HepG2 (cell line): ENCODE data around the gene ITGA2. TPM values are rescaled to one million over a fixed set of nuclear protein-coding genes. Genes with fewer than 3 reads are reported as not detected.
A peak's percentile ranks its signal among the peaks of the same experiment; 100 is the strongest.

Experiments
- ARID2 ChIP-seq: sonication (generic); formaldehyde crosslinking; IDR thresholded peaks from 2 replicates; pipeline ENCODE4 v1.8.1; 2022; ENCODE audit warnings: mild to moderate bottlenecking, missing genetic modification reagents, borderline replicate concordance
- ARNTL ChIP-seq: sonication (generic); formaldehyde crosslinking; IDR thresholded peaks from 2 replicates; pipeline ENCODE4 v1.4.0; 2020; ENCODE audit warnings: mild to moderate bottlenecking, missing genetic modification reagents
- ERF ChIP-seq: IDR thresholded peaks from 2 replicates; pipeline ENCODE4 v1.6.1; 2018; ENCODE audit warnings: missing biosample characterization, missing genetic modification reagents
- FOXA1 ChIP-seq, 2 experiments: fragments of 450-650 bp in 1 of 2; sonication (generic) in 1 of 2; formaldehyde crosslinking in 1 of 2; IDR thresholded peaks; 2 replicates each; pipeline versions ENCODE4 v1.4.0 to v1.6.1; 2016 to 2020; ENCODE audit warnings: missing genetic modification reagents in 1 of 2
- GATA4 ChIP-seq: sonication (generic); IDR thresholded peaks from 2 replicates; pipeline ENCODE4 v1.6.1; 2016; ENCODE audit warnings: antibody characterized with exemption, low read depth, borderline replicate concordance
- LCORL ChIP-seq, 2 experiments: fragments of 450-650 bp in 1 of 2; sonication (generic) in 1 of 2; formaldehyde crosslinking in 1 of 2; IDR thresholded peaks; 2 replicates each; pipeline versions ENCODE4 v1.5.0 to v1.6.1; 2017 to 2020; ENCODE audit warnings: antibody characterized with exemption in 1 of 2, missing genetic modification reagents in 1 of 2
- POLR2A ChIP-seq, 2 experiments: IDR thresholded peaks; 2 replicates each; pipeline ENCODE4 v1.6.1; 2011; ENCODE audit warnings: low read depth in 2 of 2, low read length in 2 of 2, mild to moderate bottlenecking in 1 of 2, moderate library complexity in 1 of 2; ENCODE audit not compliant: insufficient read depth in 1 of 2
- THAP11 ChIP-seq: IDR thresholded peaks from 2 replicates; pipeline ENCODE4 v1.6.1; 2016; ENCODE audit warnings: missing biosample characterization, missing genetic modification reagents
- ZBTB38 ChIP-seq: sonication (generic); formaldehyde crosslinking; IDR thresholded peaks from 2 replicates; pipeline ENCODE4 v1.5.1; 2020; ENCODE audit warnings: mild to moderate bottlenecking, missing genetic modification reagents
- ZFP36L1 ChIP-seq: sonication (generic); formaldehyde crosslinking; IDR thresholded peaks from 2 replicates; pipeline ENCODE4 v1.8.0; 2022; ENCODE audit warnings: mild to moderate bottlenecking, missing genetic modification reagents, moderate library complexity
- ZFP91 ChIP-seq: sonication (generic); formaldehyde crosslinking; IDR thresholded peaks from 2 replicates; pipeline ENCODE4 v1.9.0; 2022; ENCODE audit warnings: missing genetic modification reagents, mild to moderate bottlenecking, borderline replicate concordance
- ZNF460 ChIP-seq: sonication (generic); formaldehyde crosslinking; IDR thresholded peaks from 2 replicates; pipeline ENCODE4 v1.5.1; 2020; ENCODE audit warnings: missing genetic modification reagents, mild to moderate bottlenecking, borderline replicate concordance
- ZNF558 ChIP-seq: sonication (generic); formaldehyde crosslinking; IDR thresholded peaks from 2 replicates; pipeline ENCODE4 v1.9.0; 2022; ENCODE audit warnings: mild to moderate bottlenecking, missing genetic modification reagents, borderline replicate concordance
- ZSCAN29 ChIP-seq: sonication (generic); formaldehyde crosslinking; conservative IDR thresholded peaks from 2 replicates; pipeline ENCODE4 v1.4.0; 2020; ENCODE audit warnings: mild to moderate bottlenecking, missing genetic modification reagents
- polyA plus RNA-seq, 8 experiments: library from polyadenylated mRNA; depleted of rRNA in 3 of 8; stranded (reverse) in 7 of 8; unstranded in 1 of 8; fragments of >200 nt; fragmentation: Illumina TruSeq in 4 of 8; extraction: Trizol in 4 of 8; gene quantifications; 2 replicates each; pipeline versions ENCODE4 v1.2.1 to v1.2.3, GENCODE V29; 2011 to 2016; ENCODE audit warnings: low read depth in 4 of 8, missing spikeins in 1 of 8, mixed read lengths in 1 of 8; ENCODE audit not compliant: insufficient read depth in 1 of 8
- total RNA-seq, 5 experiments: library from RNA; depleted of rRNA; stranded (reverse); fragments of >200 nt; fragmentation: Illumina TruSeq; extraction: Trizol; gene quantifications; 2 replicates each; pipeline ENCODE4 v1.2.3, GENCODE V29; 2016; ENCODE audit warnings: low read depth in 1 of 5
- TF ChIP-seq, protein P1 (sequence below): IDR thresholded peaks from 2 replicates; pipeline ENCODE4 v1.6.1; 2016; ENCODE audit warnings: missing compliant biosample characterization, missing genetic modification reagents, borderline replicate concordance
- TF ChIP-seq, protein P2 (sequence below): sonication (generic); formaldehyde crosslinking; conservative IDR thresholded peaks from 2 replicates; pipeline ENCODE4 v1.4.0; 2020; ENCODE audit warnings: missing genetic modification reagents
- TF ChIP-seq, protein P3 (sequence below): IDR thresholded peaks from 2 replicates; pipeline ENCODE4 v1.6.1; 2016; ENCODE audit warnings: mild to moderate bottlenecking
- TF ChIP-seq, protein P4 (sequence below): sonication (generic); formaldehyde crosslinking; IDR thresholded peaks from 2 replicates; pipeline ENCODE4 v1.4.0; 2020; ENCODE audit warnings: mild to moderate bottlenecking, low read depth, missing genetic modification reagents
- TF ChIP-seq, protein P5 (sequence below): sonication (generic); formaldehyde crosslinking; conservative IDR thresholded peaks from 2 replicates; pipeline ENCODE4 v1.4.0; 2020; ENCODE audit warnings: mild to moderate bottlenecking, missing genetic modification reagents, moderate library complexity

Gene ITGA2
- total and polyA plus RNA-seq, 2 of the 13 experiments (the other 11 are each of a cell fraction or from before 2014, with no cell fraction given): 15.8 to 58.3 TPM

DNA sequence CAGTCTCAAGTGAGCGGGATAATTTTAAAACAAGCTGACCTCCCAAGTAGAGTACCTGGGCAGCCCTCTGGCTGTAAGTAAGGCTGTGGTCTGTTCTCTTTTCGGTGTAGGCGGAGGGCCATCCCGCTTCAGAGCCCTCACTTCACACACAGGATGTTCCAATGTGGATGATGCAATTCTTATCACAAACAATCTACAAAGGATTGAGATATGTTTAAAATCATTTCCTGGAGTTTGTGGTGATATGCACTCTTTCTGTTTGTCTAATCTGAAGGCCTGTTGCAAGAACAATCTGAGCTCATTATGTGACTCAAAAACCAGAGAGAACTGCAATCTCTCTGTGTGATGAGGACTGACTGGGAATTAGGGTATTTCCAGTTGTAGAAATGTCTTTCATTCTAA, 42.5 kb downstream of the ITGA2 start (continued):
- TF ChIP-seq POLR2A (IDR thresholded peaks at IDR 0.05; ENCODE audit: insufficient read depth in 1 of 2, low read depth in 2 of 2, low read length in 2 of 2) (no peak), GATA4 (peak; percentile 86), ARNTL (CRISPR knock-in tag) (no peak), ARID2 (no peak), LCORL (IDR thresholded peaks at IDR 0.05) (no peak), LCORL (CRISPR knock-in tag; IDR thresholded peaks at IDR 0.05) (peak; percentile 79), ZSCAN29 (CRISPR knock-in tag) (no peak), FOXA1 (IDR thresholded peaks at IDR 0.05) (no peak), FOXA1 (CRISPR knock-in tag; IDR thresholded peaks at IDR 0.05) (peak; percentile 58), ZFP91 (CRISPR knock-in tag) (no peak), ZBTB38 (CRISPR knock-in tag) (0 out of 2 replicates have a peak, but pooled peaks have one; percentile 24), ZFP36L1 (no peak), ZNF460 (CRISPR knock-in tag) (no peak), ZNF558 (CRISPR knock-in tag) (no peak), ERF (CRISPR knock-in tag) (peak; percentile 65), THAP11 (peak; percentile 36; the same call in 1 of the 2 replicates)
- TF ChIP-seq, protein P1, sequence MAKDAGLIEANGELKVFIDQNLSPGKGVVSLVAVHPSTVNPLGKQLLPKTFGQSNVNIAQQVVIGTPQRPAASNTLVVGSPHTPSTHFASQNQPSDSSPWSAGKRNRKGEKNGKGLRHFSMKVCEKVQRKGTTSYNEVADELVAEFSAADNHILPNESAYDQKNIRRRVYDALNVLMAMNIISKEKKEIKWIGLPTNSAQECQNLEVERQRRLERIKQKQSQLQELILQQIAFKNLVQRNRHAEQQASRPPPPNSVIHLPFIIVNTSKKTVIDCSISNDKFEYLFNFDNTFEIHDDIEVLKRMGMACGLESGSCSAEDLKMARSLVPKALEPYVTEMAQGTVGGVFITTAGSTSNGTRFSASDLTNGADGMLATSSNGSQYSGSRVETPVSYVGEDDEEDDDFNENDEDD (CRISPR knock-in tag): peak; percentile 60; the same call in 1 of the 2 replicates
- TF ChIP-seq, protein P2, sequence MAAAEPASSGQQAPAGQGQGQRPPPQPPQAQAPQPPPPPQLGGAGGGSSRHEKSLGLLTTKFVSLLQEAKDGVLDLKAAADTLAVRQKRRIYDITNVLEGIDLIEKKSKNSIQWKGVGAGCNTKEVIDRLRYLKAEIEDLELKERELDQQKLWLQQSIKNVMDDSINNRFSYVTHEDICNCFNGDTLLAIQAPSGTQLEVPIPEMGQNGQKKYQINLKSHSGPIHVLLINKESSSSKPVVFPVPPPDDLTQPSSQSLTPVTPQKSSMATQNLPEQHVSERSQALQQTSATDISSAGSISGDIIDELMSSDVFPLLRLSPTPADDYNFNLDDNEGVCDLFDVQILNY (CRISPR knock-in tag): no peak
- TF ChIP-seq, protein P3, sequence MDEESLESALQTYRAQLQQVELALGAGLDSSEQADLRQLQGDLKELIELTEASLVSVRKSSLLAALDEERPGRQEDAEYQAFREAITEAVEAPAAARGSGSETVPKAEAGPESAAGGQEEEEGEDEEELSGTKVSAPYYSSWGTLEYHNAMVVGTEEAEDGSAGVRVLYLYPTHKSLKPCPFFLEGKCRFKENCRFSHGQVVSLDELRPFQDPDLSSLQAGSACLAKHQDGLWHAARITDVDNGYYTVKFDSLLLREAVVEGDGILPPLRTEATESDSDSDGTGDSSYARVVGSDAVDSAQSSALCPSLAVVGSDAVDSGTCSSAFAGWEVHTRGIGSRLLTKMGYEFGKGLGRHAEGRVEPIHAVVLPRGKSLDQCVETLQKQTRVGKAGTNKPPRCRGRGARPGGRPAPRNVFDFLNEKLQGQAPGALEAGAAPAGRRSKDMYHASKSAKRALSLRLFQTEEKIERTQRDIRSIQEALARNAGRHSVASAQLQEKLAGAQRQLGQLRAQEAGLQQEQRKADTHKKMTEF (CRISPR knock-in tag): peak; percentile 61
- TF ChIP-seq, protein P4, sequence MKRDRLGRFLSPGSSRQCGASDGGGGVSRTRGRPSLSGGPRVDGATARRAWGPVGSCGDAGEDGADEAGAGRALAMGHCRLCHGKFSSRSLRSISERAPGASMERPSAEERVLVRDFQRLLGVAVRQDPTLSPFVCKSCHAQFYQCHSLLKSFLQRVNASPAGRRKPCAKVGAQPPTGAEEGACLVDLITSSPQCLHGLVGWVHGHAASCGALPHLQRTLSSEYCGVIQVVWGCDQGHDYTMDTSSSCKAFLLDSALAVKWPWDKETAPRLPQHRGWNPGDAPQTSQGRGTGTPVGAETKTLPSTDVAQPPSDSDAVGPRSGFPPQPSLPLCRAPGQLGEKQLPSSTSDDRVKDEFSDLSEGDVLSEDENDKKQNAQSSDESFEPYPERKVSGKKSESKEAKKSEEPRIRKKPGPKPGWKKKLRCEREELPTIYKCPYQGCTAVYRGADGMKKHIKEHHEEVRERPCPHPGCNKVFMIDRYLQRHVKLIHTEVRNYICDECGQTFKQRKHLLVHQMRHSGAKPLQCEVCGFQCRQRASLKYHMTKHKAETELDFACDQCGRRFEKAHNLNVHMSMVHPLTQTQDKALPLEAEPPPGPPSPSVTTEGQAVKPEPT (CRISPR knock-in tag): no peak
- TF ChIP-seq, protein P5, sequence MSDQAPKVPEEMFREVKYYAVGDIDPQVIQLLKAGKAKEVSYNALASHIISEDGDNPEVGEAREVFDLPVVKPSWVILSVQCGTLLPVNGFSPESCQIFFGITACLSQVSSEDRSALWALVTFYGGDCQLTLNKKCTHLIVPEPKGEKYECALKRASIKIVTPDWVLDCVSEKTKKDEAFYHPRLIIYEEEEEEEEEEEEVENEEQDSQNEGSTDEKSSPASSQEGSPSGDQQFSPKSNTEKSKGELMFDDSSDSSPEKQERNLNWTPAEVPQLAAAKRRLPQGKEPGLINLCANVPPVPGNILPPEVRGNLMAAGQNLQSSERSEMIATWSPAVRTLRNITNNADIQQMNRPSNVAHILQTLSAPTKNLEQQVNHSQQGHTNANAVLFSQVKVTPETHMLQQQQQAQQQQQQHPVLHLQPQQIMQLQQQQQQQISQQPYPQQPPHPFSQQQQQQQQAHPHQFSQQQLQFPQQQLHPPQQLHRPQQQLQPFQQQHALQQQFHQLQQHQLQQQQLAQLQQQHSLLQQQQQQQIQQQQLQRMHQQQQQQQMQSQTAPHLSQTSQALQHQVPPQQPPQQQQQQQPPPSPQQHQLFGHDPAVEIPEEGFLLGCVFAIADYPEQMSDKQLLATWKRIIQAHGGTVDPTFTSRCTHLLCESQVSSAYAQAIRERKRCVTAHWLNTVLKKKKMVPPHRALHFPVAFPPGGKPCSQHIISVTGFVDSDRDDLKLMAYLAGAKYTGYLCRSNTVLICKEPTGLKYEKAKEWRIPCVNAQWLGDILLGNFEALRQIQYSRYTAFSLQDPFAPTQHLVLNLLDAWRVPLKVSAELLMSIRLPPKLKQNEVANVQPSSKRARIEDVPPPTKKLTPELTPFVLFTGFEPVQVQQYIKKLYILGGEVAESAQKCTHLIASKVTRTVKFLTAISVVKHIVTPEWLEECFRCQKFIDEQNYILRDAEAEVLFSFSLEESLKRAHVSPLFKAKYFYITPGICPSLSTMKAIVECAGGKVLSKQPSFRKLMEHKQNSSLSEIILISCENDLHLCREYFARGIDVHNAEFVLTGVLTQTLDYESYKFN (CRISPR knock-in tag): peak; percentile 78
